ENCODE measurements around the gene WBP1.
A peak's percentile ranks its signal among the peaks of the same experiment; 100 is the strongest.
"Not testable (repeated sequence)": the region's sequence is repeated elsewhere in the genome, so short reads cannot be mapped to it uniquely, and the experiment has no call there.

The WBP1 gene

GRCh38 chr2:74458132-74458937 is at the start of gene WBP1:
TSS of gene WBP1 (plus strand) at chr2:74458438. CDS start at chr2:74458603, 165 bp downstream.
- peak; percentile 99 for FAIRE-seq

GRCh38 chr2:74413001-74413698 is 45.1 kb upstream of the WBP1 start:
- no peak for FAIRE-seq

- no peak for FAIRE-seq
Observed at GRCh38 chr2:74414441-74414840, 43.8 kb upstream of the WBP1 start.

GRCh38 chr2:74414881-74415761 is 43.1 kb upstream of the WBP1 start:
- no peak for FAIRE-seq

GRCh38 chr2:74415762-74416395 is 42.4 kb upstream of the WBP1 start:
- FAIRE-seq: no peak

- FAIRE-seq: no peak
Observed at GRCh38 chr2:74416778-74417177, 41.5 kb upstream of the WBP1 start.

- FAIRE-seq: no peak
Observed at GRCh38 chr2:74417197-74417596, 41.0 kb upstream of the WBP1 start.

- FAIRE-seq: no peak
Observed at GRCh38 chr2:74417763-74418162, 40.5 kb upstream of the WBP1 start.

- FAIRE-seq: no peak
Observed at GRCh38 chr2:74418312-74418711, 39.9 kb upstream of the WBP1 start.

GRCh38 chr2:74419345-74419744 is 38.9 kb upstream of the WBP1 start:
- no peak for FAIRE-seq

GRCh38 chr2:74420006-74420405 is 38.2 kb upstream of the WBP1 start:
- no peak for FAIRE-seq

- FAIRE-seq: not testable (repeated sequence)
Observed at GRCh38 chr2:74420443-74421103, 37.7 kb upstream of the WBP1 start.

- FAIRE-seq: no peak
Observed at GRCh38 chr2:74421221-74421870, 36.9 kb upstream of the WBP1 start, which contains the start of the genes C2orf81 and WDR54. TSS of gene C2orf81 (minus strand) at chr2:74421619. CDS start at chr2:74421560, 59 bp downstream. TSS of gene WDR54 (plus strand) at chr2:74421730. CDS start at chr2:74422154, 424 bp downstream.

- FAIRE-seq: no peak
Observed at GRCh38 chr2:74423231-74424095, 34.8 kb upstream of the WBP1 start.

GRCh38 chr2:74424139-74424992 is 33.9 kb upstream of the WBP1 start:
- no peak for FAIRE-seq

GRCh38 chr2:74424995-74425406 is 33.2 kb upstream of the WBP1 start:
- no peak for FAIRE-seq

GRCh38 chr2:74425523-74425922 is 32.7 kb upstream of the WBP1 start:
- FAIRE-seq: no peak

- FAIRE-seq: no peak
Observed at GRCh38 chr2:74426181-74426758, 32.0 kb upstream of the WBP1 start.

- FAIRE-seq: no peak
Observed at GRCh38 chr2:74427551-74427950, 30.7 kb upstream of the WBP1 start.

All from endometrium (tissue), 2 donors.